WTC11 (cell line): Measurements from ENCODE around the gene CD34. TPM values are rescaled to one million over a fixed set of nuclear protein-coding genes. Genes with fewer than 3 reads are reported as not detected.

Experiments
- ATAC-seq: fragments of 200-7000 bp; cut with Tn5 transposase; 2 replicates; pipeline ENCODE4 v1.10.0; 2021; ENCODE audit warnings: mild to moderate bottlenecking, moderate library complexity
- CTCF ChIA-PET: fragments of 300-600 bp; sonication (Branson Sonifier 250); formaldehyde crosslinking; loops from one replicate; lab custom pipeline; 2021; ENCODE audit warnings: antibody characterized with exemption; lab: Charles Lee
- POLR2A ChIA-PET: fragments of 350-600 bp; sonication (Branson Sonifier 250); formaldehyde crosslinking; loops from one replicate; lab custom pipeline; 2021; ENCODE audit warnings: antibody characterized with exemption; lab: Charles Lee
- DNase-seq: peaks from one replicate; pipeline ENCODE4 v3.0.0; 2021; ENCODE audit warnings: low spot score
- H3K27ac Mint-ChIP-seq: 2 replicates; pipeline ENCODE4 v1.8.0; 2021; ENCODE audit warnings: mixed read lengths
- H3K27me3 Mint-ChIP-seq: 2 replicates; pipeline ENCODE4 v1.8.0; 2021; ENCODE audit warnings: low read depth, mild to moderate bottlenecking, moderate library complexity, mixed read lengths
- H3K36me3 Mint-ChIP-seq: 2 replicates; pipeline ENCODE4 v1.8.0; 2021; ENCODE audit warnings: mixed read lengths
- H3K4me1 Mint-ChIP-seq: 2 replicates; pipeline ENCODE4 v1.8.0; 2022; ENCODE audit warnings: mixed read lengths
- H3K4me3 Mint-ChIP-seq: 2 replicates; pipeline ENCODE4 v1.8.0; 2021; ENCODE audit warnings: mild to moderate bottlenecking, moderate library complexity, mixed read lengths
- H3K9me3 Mint-ChIP-seq: 2 replicates; pipeline ENCODE4 v1.8.0; 2021; ENCODE audit warnings: mixed read lengths
- AFF4 ChIP-seq: sonication (generic); formaldehyde crosslinking; IDR thresholded peaks from 2 replicates; pipeline ENCODE4 v1.8.1; 2023; ENCODE audit warnings: mild to moderate bottlenecking, missing genetic modification reagents, borderline replicate concordance
- ARID4B ChIP-seq: sonication (generic); formaldehyde crosslinking; IDR thresholded peaks from 2 replicates; pipeline ENCODE4 v1.8.0; 2023; ENCODE audit warnings: missing genetic modification reagents, mild to moderate bottlenecking, borderline replicate concordance
- CDX4 ChIP-seq: fragments of 250-450 bp; sonication (Bioruptor Pico); IDR thresholded peaks from 2 replicates; pipeline ENCODE4 v1.9.0; 2021; ENCODE audit warnings: moderate library complexity, mild to moderate bottlenecking, inconsistent platforms, borderline replicate concordance
- E2F4 ChIP-seq: sonication (generic); formaldehyde crosslinking; IDR thresholded peaks from 2 replicates; pipeline ENCODE4 v1.8.1; 2022; ENCODE audit warnings: low read depth, mild to moderate bottlenecking, moderate library complexity, missing genetic modification reagents, borderline replicate concordance
- E2F5 ChIP-seq: sonication (generic); formaldehyde crosslinking; IDR thresholded peaks from 2 replicates; pipeline ENCODE4 v1.8.1; 2022; ENCODE audit warnings: mild to moderate bottlenecking, moderate library complexity, missing genetic modification reagents
- FOXJ3 ChIP-seq: sonication (generic); formaldehyde crosslinking; IDR thresholded peaks from 2 replicates; pipeline ENCODE4 v1.9.0; 2021; ENCODE audit warnings: missing genetic modification reagents, mild to moderate bottlenecking, borderline replicate concordance
- GRHL2 ChIP-seq: fragments of 250-450 bp; sonication (Bioruptor Pico); IDR thresholded peaks from 2 replicates; pipeline ENCODE4 v1.8.0; 2022; ENCODE audit warnings: mild to moderate bottlenecking, moderate library complexity; ENCODE audit not compliant: insufficient replicate concordance, severe bottlenecking
- NFATC4 ChIP-seq: fragments of 250-450 bp; sonication (Bioruptor Pico); IDR thresholded peaks from 2 replicates; pipeline ENCODE4 v1.9.0; 2021; ENCODE audit warnings: mild to moderate bottlenecking
- NR1H2 ChIP-seq: sonication (generic); formaldehyde crosslinking; IDR thresholded peaks from 2 replicates; pipeline ENCODE4 v1.9.0; 2021; ENCODE audit warnings: mild to moderate bottlenecking, moderate library complexity, missing genetic modification reagents
- SMAD3 ChIP-seq: sonication (generic); formaldehyde crosslinking; IDR thresholded peaks from 2 replicates; pipeline ENCODE4 v1.8.0; 2022; ENCODE audit warnings: missing genetic modification reagents, mild to moderate bottlenecking, borderline replicate concordance
- TP53 ChIP-seq: sonication (generic); formaldehyde crosslinking; IDR thresholded peaks from 2 replicates; pipeline ENCODE4 v1.8.1; 2023; ENCODE audit warnings: mild to moderate bottlenecking, missing genetic modification reagents
- ZBTB43 ChIP-seq: sonication (generic); formaldehyde crosslinking; IDR thresholded peaks from 2 replicates; pipeline ENCODE4 v1.8.1; 2023; ENCODE audit warnings: mild to moderate bottlenecking, missing genetic modification reagents
- ZNF219 ChIP-seq: sonication (generic); formaldehyde crosslinking; IDR thresholded peaks from 2 replicates; pipeline ENCODE4 v1.8.0; 2023; ENCODE audit warnings: missing genetic modification reagents, mild to moderate bottlenecking, borderline replicate concordance
- ZNF396 ChIP-seq: fragments of 250-450 bp; sonication (Bioruptor Pico); IDR thresholded peaks from 2 replicates; pipeline ENCODE4 v1.8.0; 2021; ENCODE audit warnings: mild to moderate bottlenecking, moderate library complexity, borderline replicate concordance
- ZNF532 ChIP-seq: fragments of 250-450 bp; sonication (Bioruptor Pico); IDR thresholded peaks from 2 replicates; pipeline ENCODE4 v1.9.0; 2021; ENCODE audit warnings: mild to moderate bottlenecking, borderline replicate concordance
- total RNA-seq: library from RNA; stranded (reverse); gene quantifications from 3 replicates; pipeline ENCODE4 v1.2.3, GENCODE V29; 2021

Gene CD34
- total RNA-seq, 1 experiment from 2014 or later = 0.35 TPM

GRCh38 chr1:207838156-207839082 is 72.5 kb downstream of the CD34 start:
- H3K4me1 Mint-ChIP-seq = no peaks in the 10 kb centered on the region
- ATAC-seq (no peak), DNase-seq (no peak)
- H3K9me3 Mint-ChIP-seq = no peaks in the 10 kb centered on the region
- no peak overlapping the region for H3K4me3 Mint-ChIP-seq
- ChIA-PET CTCF (interaction anchor here (0.6 to 5.8 kb wide), 4 partner anchors 14 to 125 kb away, joined by 3 to 24 read pairs (median 4); no protein-coding TSS in a partner anchor), POLR2A (no interaction called here)
- H3K27ac Mint-ChIP-seq = no peak overlapping the region
- TF ChIP-seq NR1H2 (CRISPR knock-in tag) (no peak), FOXJ3 (no peak), ZNF219 (CRISPR knock-in tag) (no peak), ARID4B (no peak), ZNF532 (no peak)
- no peaks in the 10 kb centered on the region for H3K27me3 Mint-ChIP-seq
- H3K36me3 Mint-ChIP-seq = no peaks in the 10 kb centered on the region

GRCh38 chr1:207837673-207838072 is 73.3 kb downstream of the CD34 start:
- H3K4me3 Mint-ChIP-seq = no peak overlapping the region
- no peaks in the 10 kb centered on the region for H3K27me3 Mint-ChIP-seq
- H3K4me1 Mint-ChIP-seq = no peaks in the 10 kb centered on the region
- H3K9me3 Mint-ChIP-seq = no peaks in the 10 kb centered on the region
- H3K36me3 Mint-ChIP-seq = no peaks in the 10 kb centered on the region
- TF ChIP-seq SMAD3 (CRISPR knock-in tag) (no peak), E2F4 (CRISPR knock-in tag) (no peak), E2F5 (CRISPR knock-in tag) (no peak), ZBTB43 (no peak), TP53 (no peak), NFATC4 (CRISPR knock-in tag) (no peak), ZNF396 (CRISPR knock-in tag) (no peak), AFF4 (no peak), CDX4 (CRISPR knock-in tag) (no peak), GRHL2 (CRISPR knock-in tag) (no peak)
- CTCF ChIA-PET = interaction anchor here (2.9 to 5.8 kb wide), 2 partner anchors 32 to 126 kb away, joined by 10 to 24 read pairs; no protein-coding TSS in a partner anchor
- ATAC-seq (no peak), DNase-seq (no peak)
- H3K27ac Mint-ChIP-seq = no peak overlapping the region
- POLR2A ChIA-PET = no interaction called here
